ENCODE measurements around the gene TSPAN9.
A peak's percentile ranks its signal among the peaks of the same experiment; 100 is the strongest.

The TSPAN9 gene

DNA sequence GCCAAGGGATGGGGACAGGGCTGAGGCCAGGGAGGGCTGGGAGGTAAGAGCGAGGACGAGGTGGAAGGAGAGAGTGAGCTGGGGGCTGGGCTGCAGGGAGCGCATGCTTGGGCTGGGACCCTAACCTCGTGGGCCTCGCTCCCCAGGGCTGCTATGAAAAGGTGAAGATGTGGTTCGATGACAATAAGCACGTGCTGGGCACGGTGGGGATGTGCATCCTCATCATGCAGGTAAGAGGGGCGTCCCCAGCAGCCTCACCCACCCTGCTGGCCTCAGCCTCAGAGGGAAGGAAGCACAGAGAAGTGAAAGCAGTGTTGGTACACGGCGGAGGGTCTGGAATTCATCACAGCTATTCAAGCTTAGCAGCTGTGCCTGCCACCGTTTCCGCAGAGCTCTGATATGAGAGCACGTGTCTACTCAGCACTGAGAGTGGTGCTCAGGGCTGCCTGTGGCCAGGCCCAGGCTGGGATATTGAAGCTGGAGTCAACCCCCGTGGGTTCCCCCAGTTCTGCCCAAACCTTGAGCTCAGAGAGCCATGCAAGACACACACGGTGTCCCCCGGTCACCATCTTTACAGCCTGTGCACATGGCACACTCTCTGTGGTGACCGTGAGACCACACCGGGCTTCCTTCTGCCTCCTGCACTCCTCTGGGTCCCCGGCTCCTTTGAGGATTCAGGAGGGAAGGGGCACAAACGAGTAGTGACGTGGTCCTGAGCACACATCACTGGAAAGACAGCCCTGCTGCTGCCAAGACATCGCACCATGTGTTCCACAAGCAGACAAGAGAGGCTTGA, 204.6 kb downstream of the TSPAN9 start:
- DNase-seq, result no peak

DNA sequence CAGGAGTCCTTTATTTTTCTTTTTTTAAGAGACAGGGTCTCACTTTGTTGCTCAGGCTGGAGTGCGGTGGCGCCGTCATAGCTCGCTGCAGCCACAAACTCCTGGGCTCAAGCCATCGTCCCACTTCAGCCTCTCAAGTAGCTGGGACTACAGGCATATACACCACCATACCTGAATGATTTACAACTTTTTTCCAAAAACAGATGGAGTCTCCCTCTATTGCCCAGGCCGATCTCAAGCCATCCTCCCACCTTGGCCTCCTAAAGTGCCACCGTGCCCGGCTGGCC, 205.1 kb downstream of the TSPAN9 start:
- DNase-seq, result no peak

GRCh38 chr12:3283137-3283680, 206.0 kb downstream of the TSPAN9 start:
- DNase-seq, result no peak

DNA sequence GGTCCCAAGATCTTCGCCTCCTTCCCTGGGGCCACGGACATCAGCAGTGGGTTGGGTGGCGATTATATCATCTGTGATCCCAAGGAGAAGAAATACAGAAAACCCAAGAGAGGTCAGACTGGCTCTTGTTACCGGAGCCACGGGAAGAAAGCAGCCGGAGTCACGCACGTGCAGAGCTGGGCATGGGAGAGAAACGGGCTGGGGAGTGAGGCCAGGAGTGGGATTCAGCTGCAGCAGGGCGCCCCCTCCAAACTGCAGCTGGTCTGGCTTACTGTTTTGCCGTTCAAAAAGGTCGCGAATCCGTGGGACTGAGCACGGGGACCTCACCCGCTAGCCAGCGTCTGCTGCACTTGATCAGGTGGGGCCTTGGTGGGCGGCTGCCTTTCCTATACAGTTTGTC, 207.2 kb downstream of the TSPAN9 start:
- no peak for DNase-seq

DNA sequence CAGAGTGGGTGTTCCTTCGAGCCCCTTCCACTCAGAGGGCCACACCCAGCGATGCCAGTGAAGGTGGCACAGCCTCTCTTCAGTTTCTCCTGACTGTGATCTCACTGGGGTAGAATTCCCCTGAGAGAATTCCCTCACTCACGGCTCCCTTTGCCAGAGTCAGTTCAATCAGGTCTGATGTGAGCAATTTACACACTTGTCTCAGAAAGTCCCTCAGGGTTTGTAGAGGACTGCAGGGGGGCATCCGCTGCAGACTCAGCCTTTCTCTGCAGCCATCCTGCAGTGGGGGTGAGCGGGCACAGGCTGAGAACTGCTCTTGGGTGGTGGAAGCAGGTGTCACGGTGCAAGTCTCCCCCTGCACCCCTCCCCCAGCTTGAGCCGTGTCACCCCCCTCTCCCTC, 208.4 kb downstream of the TSPAN9 start:
- DNase-seq, result peak; percentile 28

DNA sequence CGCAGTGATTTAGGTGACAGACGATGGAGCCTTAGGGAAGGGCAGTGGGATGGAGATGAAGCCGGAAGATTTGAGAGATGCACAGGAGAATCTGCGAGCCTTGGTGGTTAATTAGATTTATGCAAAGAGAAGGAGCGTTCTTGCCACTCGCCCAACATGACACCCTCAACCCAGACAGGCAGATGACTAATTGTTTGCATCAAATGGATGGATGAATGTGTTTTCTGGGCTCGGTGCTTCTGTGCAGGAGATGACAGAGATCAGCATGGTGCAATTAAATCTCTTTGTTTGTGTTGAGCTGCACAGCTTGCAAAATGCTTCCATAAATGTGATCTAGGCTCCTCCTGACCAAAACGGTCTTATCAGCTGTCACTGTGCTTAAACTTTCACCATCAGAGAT, 211.5 kb downstream of the TSPAN9 start:
- DNase-seq, result peak; percentile 16

DNA sequence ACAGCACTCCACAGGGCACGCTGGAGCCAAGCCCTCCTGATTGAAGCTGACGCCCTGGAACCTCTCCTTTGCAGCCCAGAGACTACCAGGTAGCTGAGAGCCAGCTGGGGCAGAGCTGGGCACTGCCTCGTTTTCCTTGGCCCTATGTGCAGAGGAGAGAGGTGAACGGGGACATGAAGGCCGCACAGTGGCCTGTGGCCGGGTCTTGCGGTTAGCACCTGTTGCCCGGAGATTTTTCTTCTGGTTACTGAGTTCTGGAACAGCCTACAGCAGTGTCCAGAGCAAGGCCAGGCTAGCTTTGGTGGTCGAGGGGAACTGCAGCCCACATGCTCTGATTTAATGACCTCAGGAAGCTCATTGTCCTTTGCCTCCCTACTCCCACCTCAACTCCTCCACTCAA, 212.5 kb downstream of the TSPAN9 start:
- DNase-seq, result no peak

- DNase-seq, result no peak
Measured at GRCh38 chr12:3291939-3292338, 214.8 kb downstream of the TSPAN9 start.

DNA sequence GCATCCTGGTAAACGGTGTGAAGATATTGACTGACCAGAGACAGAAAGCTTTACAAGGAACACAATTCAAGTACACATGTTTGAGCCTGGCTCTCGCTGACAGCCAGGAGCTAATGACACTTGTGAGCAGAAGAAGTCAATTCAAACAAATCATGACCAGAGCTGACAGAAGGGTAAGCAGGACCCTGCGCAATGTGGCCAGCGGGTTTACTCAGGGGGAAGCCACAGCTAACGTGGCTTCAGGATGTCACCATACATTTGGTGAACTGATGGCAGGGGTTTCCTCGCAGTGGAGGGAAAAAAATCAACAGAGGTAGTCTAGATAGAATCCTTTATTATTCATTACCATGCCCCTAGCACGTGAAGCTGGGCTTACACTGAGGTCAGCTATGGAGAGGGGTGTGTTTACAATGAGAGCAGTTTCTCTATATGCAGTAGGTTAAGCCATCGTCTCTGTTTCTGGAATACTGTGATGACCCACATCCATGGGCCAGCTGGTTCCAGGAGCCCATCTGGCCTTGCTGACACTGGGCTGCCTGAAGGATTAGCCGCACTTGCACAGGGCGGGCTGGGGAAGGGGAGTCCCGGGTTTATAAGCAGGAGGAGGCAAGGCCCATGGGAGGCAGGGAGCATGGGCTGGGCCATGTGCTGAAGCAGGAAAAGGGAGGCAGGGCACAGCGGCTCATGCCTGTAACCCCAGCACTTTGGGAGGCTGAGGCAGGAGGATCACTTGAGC, 215.7 kb downstream of the TSPAN9 start:
- no peak for DNase-seq

DNA sequence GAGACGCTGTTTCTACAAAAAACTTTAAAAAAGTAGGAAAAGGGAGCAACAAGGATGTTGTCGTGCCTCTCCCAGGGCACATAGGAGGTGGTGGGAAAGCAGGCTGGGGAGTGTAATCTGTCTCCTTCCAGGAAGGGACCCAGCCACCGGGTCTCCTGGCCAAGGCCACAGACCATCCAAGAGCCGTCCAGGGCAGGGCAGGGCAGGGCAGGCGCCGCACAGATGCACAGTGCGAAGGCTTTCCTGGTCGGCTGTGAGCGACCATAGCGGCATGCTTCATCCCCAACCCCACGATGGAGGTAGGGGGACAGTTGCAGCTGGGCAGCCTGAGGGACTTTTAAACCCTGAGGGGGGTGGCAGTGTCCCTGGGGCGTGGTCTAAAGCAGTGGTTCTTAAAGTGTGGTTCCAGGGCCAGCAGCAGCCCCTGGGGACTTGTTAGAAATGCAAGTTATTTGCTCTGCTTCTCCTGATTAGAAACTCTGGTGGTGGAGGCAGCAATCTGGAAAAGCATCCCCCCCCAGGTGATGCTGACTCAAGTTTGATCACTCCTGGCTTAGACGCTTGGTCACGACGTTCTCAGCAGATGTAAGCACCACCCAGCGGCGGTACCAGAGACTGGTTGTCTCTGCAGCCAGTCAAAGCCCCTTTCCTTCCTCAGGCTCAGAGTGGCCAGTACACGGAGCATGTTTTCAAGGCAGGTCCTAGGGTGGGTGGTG, 216.4 kb downstream of the TSPAN9 start:
- DNase-seq, result no peak

GRCh38 chr12:3294481-3294911, 217.3 kb downstream of the TSPAN9 start:
- DNase-seq, result peak; percentile 55

GRCh38 chr12:3295225-3295624, 218.0 kb downstream of the TSPAN9 start:
- no peak for DNase-seq

DNA sequence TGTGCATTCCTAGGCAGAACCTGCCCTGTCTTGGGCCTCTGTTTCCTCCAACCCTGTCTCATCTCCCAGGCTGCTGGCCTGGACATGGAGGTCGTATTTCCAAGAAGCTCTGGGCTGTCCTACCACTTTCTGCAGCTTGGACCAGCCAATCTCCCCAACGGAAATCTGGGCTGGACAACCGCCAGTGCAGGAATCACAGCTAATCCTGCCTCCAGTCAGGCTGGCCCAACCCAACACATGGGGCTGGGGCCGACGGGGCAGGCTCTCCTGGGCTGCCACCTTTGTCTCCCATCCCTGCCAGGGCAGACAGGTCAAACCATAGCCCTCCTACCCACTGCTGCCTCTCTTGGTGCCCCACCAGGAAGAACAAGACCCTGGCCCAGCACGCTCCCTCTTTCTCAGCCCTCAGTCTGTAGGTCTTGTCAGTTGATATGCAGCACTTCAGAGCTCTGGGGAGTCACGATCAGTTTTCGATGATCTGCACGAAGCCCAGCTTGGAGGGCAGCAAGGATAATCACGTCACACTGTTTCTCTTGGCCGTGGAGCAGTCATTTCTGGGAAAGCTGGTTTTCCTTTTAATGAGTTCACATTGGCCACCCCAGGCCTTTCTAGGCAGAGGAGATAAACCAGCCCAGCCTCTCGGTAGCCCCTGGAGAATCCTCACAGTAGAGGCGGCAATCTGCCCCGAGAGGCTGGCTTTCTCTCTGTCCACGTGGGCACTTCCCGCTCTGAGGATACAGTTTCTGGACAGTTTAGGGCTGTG, 218.6 kb downstream of the TSPAN9 start:
- no peak for DNase-seq

DNA sequence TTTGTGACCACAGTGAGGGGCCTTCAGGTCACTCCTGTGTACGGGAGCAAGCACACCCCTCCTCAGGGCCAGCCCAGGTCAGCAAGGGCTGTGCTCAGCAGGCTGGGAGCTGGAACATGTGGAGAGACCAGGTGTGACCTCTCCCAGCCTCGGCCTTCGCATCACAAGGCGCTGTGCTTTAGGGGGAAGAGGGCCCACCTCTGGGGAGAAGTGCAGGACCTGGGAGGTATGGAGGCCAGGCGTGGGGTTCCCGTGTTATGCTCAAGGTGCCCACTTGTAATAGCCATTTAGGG, 219.2 kb downstream of the TSPAN9 start:
- no peak for DNase-seq

GRCh38 chr12:3298603-3299002, 221.4 kb downstream of the TSPAN9 start:
- DNase-seq, result no peak

- DNase-seq, result peak; percentile 84
Measured at GRCh38 chr12:3299929-3300832, 223.0 kb downstream of the TSPAN9 start.

DNA sequence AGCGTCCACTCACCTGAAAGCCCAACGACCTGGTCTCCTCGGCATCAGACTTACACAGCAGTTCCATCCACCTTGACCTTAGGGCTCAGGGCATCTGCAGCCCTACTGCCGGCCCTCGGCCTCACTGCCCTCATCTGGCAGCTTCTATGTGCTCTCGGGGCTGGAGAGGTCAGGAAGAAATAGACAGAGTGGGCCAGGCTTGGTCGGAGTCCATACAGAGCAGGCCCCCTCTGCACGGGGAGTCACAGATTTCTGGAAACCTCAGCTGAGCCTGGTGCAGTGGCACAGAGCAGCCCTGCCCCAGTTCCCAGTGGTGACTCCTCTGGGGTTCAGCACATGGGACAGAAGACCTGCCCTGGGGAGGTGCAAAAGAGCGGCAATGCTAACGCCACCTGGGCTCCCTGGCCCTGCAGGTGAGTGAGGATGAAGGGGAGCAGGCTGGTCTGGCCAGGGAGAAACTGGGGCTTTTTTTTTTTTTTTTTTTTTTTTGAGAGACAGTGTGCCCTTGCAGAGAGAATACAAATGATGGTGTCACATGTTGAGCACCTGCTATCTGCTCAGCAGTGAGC, 223.7 kb downstream of the TSPAN9 start:
- no peak for DNase-seq

DNA sequence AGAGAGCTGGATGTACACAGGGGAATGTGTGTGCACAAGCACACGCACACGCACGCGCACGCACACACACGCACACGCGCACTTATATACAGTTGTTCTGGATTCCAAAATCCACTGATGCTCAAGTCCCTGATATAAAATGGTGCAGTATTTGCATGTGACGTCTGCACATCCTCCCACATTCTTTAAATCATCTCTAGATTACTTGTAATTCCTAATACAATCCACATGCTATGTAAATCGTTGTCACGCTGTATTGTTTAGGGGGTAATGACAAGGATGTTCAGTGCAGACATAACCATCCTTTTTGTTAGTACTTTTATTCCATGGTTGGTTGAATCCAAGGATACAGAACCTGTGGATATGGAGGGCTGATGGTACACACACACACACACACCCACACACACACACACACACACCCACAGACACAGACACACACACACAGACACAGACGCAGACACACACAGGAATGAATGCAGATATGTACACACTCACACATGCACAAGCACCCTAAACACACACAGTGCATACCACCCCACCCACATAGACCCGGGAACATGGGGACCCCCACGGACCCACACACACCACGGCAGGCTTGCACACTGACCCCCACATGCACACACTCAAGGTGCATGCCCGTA, 225.3 kb downstream of the TSPAN9 start:
- no peak for DNase-seq

DNA sequence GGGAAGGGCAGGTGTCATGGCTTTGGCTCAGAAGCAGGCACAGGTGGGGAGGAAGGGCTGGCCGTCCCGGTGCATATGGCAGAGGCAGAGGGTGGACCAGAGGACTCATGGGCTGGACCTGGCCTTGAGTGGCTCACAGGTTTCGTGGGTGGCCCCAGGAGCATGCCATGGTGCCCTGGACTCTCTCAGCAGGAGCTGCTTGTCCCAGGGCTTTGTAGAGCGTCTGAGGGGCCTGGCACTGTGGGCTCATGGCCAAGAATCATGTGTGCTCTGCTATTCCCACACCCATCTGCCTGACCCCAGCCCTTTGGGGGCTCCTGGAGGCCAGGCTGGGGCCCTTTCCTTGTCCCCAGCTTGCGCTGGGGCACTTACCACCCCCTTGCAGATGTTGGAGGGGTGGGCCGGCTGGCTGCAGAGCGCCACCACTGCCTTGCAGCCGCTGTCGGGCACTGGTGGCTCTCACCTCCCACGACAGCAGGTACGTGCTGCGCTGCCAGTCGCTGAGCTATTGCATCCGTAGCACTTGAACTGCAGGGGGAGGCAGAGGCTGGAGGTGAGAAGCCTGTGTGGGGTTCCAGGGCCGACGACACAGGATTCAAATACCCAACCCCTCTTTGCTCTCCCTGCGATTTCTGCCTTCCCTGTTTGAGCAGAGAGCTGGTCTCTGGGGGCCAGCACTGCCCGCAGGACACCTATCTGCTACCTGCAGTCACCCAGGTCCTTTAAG, 226.4 kb downstream of the TSPAN9 start:
- DNase-seq, result peak; percentile 85

DNA sequence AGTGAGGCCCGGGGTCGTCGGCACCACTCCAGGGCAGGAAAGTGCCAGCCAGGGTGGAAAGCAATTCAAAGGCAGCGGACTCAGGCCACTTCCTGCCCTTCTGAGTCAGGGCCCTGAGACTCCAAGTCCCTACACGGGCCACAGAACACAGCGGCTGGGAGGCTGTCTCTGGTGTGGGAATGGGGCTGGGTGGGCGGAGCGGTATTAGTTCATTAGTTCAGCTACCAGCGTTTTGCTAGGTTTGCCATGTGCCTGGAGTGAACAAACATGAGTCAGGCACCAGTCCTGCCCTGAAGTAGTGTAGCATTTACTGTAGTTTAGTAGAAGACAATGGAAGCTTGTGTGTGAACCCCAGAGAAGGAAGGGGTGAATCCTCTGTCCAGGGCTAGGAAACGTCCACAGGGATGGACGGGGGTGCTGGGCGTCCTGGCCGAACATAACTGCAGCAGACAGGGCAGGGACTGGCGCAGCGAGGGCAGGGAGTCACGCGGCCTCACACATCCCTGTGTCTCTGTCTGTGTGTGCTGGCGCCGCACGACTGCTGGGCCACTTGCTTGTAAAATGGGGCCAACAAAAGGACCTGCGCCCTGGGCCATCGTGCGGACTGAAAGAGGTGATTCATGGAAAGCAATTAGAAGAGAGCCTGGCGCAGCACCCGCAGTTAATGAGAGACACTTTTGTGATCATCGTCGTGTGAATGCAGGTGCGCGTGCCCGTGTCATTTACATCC, 227.4 kb downstream of the TSPAN9 start:
- peak; percentile 70 for DNase-seq

Measured in NCI-H345 (cell line).